Adrenal gland (tissue), 5 donors: Measurements from ENCODE around the gene FGD6.

Experiments
- POLR2A ChIP-seq, 2 donors: fragments of 450-650 bp; IDR thresholded peaks; one replicate each; pipeline ENCODE4 v1.6.1; 2017; ENCODE audit warnings: antibody characterized with exemption in 2 of 2, mild to moderate bottlenecking in 2 of 2, moderate library complexity in 1 of 2
- TF ChIP-seq, protein P1 (sequence below), 6 experiments: fragments of 450-650 bp in 4 of 6; fragments of 200-600 bp in 2 of 6; sonication (generic) in 1 of 6; IDR thresholded peaks; 1 replicate in 5 of 6; 2 replicates in 1 of 6; pipeline versions ENCODE4 v1.5.1 to v1.8.0; 2016 to 2021; ENCODE audit warnings: antibody characterized with exemption in 6 of 6, mild to moderate bottlenecking in 2 of 6, moderate library complexity in 1 of 6
- donor health status: DM: no; HTN: no; CAD: no.

DNA sequence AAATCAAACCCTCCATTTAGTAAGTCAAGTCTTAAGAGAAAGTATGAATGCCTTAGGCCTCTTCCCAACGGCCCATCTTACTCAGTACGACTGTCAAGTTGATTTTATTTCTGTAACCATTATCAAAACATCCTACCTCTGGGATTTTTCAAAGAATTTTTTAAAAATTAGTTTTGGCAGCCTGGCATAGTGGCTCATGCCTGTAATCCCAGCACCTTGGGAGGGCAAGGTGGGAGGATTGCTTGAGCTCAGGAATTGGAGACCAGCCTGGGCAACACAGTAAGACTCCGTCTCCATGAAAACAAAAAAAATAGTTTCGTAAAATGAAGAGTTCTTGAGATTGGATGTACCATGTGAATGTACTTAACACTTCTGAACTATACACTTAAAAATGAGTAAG, 4.1 kb downstream of the FGD6 start:
- TF ChIP-seq, protein P1, sequence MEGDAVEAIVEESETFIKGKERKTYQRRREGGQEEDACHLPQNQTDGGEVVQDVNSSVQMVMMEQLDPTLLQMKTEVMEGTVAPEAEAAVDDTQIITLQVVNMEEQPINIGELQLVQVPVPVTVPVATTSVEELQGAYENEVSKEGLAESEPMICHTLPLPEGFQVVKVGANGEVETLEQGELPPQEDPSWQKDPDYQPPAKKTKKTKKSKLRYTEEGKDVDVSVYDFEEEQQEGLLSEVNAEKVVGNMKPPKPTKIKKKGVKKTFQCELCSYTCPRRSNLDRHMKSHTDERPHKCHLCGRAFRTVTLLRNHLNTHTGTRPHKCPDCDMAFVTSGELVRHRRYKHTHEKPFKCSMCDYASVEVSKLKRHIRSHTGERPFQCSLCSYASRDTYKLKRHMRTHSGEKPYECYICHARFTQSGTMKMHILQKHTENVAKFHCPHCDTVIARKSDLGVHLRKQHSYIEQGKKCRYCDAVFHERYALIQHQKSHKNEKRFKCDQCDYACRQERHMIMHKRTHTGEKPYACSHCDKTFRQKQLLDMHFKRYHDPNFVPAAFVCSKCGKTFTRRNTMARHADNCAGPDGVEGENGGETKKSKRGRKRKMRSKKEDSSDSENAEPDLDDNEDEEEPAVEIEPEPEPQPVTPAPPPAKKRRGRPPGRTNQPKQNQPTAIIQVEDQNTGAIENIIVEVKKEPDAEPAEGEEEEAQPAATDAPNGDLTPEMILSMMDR (IDR thresholded peaks at IDR 0.05), result no peak
- no peak for TF ChIP-seq POLR2A (IDR thresholded peaks at IDR 0.05)
